ENCODE data around the gene ARHGAP15.
"Not testable (repeated sequence)": the region's sequence is repeated elsewhere in the genome, so short reads cannot be mapped to it uniquely, and the experiment has no call there.

Gene ARHGAP15

GRCh38 chr2:143128681-143129580 lies at the start of gene ARHGAP15:
ARHGAP15 (plus strand) TSS chr2:143129419.
- DNase-seq: no peak

- DNase-seq: no peak
Observed at GRCh38 chr2:143081616-143082015, 47.6 kb upstream of the ARHGAP15 start.

- DNase-seq: no peak
Observed at GRCh38 chr2:143083636-143084035, 45.6 kb upstream of the ARHGAP15 start.

- DNase-seq: no peak
Observed at GRCh38 chr2:143084462-143084861, 44.8 kb upstream of the ARHGAP15 start.

DNA sequence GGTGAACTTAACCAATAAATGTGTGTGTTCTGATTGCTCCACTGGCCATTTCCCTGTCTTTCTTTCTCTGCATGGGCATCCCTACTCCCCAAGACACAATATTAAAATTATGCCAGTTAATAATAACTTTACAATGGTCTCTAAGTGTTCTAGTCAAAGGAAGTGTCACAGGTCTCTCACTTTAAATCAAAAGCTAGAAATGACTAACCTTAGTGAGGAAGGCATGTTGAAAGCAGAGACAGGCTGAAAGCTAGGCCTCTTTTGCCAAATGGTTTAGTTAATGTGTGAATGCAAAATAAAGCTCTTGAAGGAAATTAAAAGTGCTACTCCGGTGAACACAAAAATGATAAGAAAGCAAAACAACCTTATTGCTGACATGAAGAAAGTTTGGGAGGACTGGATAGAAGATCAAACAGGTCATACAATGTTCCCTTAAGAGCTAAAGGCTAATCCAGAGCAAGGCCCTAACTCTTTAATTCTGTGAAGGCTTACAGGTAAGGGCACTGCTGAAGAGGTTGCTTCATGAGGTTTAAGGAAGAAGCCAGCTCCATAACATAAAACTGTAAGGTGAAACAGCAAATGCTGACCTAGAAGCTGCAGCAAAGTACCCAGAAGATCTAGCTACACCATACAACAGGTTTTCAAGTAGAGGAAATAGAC lies 44.0 kb upstream of the ARHGAP15 start:
- no peak for DNase-seq

- DNase-seq: no peak
Observed at GRCh38 chr2:143087033-143087432, 42.2 kb upstream of the ARHGAP15 start.

DNA sequence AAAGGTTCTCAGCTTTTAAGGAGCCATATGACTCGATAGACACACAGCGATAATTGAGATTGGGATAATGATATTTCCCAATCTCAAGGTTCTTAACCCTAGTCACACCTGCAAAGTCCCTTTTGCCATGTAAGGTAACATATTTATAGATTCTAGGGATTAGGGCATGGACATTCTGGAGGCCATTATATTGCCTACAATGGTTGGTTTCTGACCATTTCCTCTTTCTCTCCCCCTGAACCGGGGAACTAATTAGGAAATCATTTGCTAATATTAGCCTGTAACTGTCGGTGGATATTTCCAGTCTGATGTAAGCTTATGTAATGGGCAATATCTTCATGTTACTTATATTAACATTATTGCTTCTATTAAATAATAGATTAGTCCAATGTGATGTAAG lies 40.8 kb upstream of the ARHGAP15 start:
- no peak for DNase-seq

GRCh38 chr2:143089520-143089919 lies 39.7 kb upstream of the ARHGAP15 start:
- DNase-seq: not testable (repeated sequence)

- peak; percentile 62 for DNase-seq
Observed at GRCh38 chr2:143110758-143111428, 18.3 kb upstream of the ARHGAP15 start.

GRCh38 chr2:143117225-143117624 lies 12.0 kb upstream of the ARHGAP15 start:
- DNase-seq: no peak

DNA sequence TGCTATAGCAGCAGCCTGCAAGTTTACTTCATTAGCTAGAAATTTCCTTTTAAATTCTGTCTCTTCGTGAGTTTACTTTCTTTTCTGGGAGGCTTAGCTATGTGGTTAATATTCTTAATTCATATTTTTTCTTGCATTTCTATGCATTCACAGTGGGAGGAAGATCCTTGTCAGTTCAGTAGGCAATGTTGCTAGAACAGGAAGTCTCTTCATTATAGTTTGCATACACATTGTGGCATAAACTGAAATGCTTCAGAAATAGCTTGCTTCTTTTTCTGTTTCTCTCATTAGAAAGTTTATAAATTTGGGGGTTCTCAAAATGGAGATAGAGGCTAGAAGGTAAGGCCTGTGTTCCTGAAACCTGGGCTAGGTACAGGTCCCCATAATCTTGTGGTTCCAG lies 8.1 kb upstream of the ARHGAP15 start:
- DNase-seq: no peak

GRCh38 chr2:143121957-143122356 lies 7.3 kb upstream of the ARHGAP15 start:
- DNase-seq: no peak

GRCh38 chr2:143123911-143124310 lies 5.3 kb upstream of the ARHGAP15 start:
- no peak for DNase-seq

DNA sequence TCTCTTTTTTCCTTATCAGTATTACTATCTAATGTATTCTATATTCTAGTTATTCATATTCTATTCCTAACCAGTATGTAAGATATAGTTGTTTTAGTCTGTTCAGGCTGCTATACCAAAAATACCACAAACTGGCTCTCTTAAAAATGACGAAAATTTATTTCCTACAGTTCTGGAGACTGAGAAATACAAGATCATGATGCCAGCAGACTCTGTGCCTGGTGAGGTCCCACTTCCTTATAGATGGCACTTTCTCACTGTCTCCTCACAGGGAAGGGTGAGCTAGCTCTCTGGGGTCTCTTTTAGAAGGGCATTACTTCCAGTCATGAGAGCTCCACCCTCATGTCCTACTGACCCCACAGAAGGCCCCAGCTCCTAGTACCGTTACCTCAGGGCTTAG lies 4.8 kb upstream of the ARHGAP15 start:
- no peak for DNase-seq

DNA sequence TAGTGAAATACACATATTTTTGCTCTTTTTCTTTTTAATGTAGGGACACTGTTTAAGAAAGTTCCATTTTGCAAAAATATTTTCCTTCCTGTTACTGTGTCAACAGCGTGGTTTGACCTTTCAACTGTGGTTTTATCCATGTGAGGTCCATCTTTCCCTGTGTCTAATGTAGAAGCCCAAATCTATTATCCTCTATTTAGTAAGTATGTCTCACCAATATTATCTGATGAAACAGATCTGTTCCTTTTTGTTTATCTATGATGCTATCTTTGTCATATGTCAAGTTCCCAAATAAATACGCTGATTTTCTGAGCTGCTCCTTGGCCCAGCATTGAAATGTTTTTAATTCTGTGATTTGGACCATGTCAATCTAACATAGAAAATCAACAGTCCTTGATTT lies 3.5 kb upstream of the ARHGAP15 start:
- DNase-seq: no peak

GRCh38 chr2:143132355-143132754 lies 3.1 kb downstream of the ARHGAP15 start:
- no peak for DNase-seq

- no peak for DNase-seq
Observed at GRCh38 chr2:143133783-143134182, 4.6 kb downstream of the ARHGAP15 start.

GRCh38 chr2:143138292-143138691 lies 9.1 kb downstream of the ARHGAP15 start:
- DNase-seq: no peak

- DNase-seq: no peak
Observed at GRCh38 chr2:143139835-143140393, 10.7 kb downstream of the ARHGAP15 start.

DNA sequence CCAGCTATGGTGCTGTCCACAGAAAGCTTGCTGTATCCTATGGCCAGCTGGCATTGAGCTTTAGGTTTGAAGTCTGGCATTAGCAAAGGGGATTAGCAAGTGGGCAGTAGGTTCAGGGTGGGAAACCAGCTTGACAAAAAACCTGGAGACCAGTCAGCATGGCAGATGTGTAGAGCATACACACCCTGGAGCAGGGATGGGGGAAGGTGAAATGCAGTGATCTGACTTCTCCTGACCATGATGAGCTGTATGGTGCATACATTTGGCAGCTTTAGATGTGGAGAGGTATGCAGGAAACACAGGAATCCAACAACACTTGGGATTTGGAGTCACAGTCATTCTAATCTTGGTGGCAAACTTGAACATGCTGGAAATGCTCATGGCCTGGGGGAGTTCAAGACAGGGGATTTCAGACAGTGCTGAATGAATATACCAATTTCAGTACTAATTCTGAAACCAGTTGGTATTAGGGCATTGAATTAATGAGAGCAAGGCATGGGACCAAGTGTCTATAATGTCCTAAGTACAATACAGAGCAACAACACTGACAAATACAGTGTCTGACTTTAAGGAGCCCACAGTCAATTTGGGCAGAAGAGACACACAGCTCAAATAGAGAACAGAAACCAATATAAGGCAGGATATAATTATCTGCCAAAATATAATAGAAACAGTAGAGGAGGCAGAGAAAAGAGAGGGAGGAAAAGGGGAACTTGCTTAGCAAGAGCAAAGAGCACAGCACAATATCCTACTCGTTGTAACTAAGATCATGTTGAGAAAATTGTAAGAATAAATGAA lies 11.8 kb downstream of the ARHGAP15 start:
- DNase-seq: no peak

DNA sequence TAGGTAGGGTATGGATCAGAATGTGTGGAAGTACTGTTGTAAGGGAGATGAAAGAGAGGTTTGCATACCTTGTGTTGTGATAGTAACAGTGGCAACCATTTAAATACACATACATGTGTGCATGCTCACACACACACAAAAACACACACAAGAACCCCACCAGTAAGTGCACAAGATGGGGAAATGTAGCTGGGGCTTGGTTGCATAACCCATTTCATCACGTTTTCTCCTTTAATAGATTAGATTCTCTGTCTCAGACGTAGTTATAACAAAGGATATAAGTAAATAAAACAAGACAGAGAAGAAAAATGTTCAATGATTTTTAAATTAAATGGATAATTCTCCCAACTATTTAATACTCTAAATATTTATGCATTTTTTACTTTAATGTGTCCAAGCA lies 13.4 kb downstream of the ARHGAP15 start:
- no peak for DNase-seq

GRCh38 chr2:143144813-143145455 lies 15.7 kb downstream of the ARHGAP15 start:
- DNase-seq: no peak

Data from NCI-H510A treated with DMSO at 0.1 percent for 48 hours (cell line).